ENCODE results near the gene AHNAK2.
A peak's percentile ranks its signal among the peaks of the same experiment; 100 is the strongest.

The AHNAK2 gene

GRCh38 chr14:104968153-104968527 lies 10.0 kb downstream of the AHNAK2 start:
- Histone ChIP-seq H3K36me3 (ENCODE audit: control insufficient read depth in 1 of 2, insufficient read depth in 2 of 2, low read length in 2 of 2) (no peaks in the 10 kb centered on the region), H3K27me3 (ENCODE audit: low read depth, low read length) (no peaks in the 10 kb centered on the region), H3K4me1 (ENCODE audit: control insufficient read depth in 1 of 2, insufficient read depth in 2 of 2, low read length in 2 of 2) (peaks cover 17 to 62% of the 10 kb centered on the region in 2 donors), H3K4me3 (ENCODE audit: low read depth in 1 of 2, low read length in 2 of 2) (peak overlapping the region; percentile 42 to 73), H3K9me3 (ENCODE audit: control insufficient read depth in 1 of 2, low read length in 2 of 2) (no peaks in the 10 kb centered on the region), H3K27ac (ENCODE audit: low read length) (peak overlapping the region; percentile 23)

GRCh38 chr14:104967386-104968152 lies 10.6 kb downstream of the AHNAK2 start:
- H3K27ac ChIP-seq (ENCODE audit: low read length) = no peak overlapping the region
- H3K36me3 ChIP-seq (ENCODE audit: control insufficient read depth in 1 of 2, insufficient read depth in 2 of 2, low read length in 2 of 2) = no peaks in the 10 kb centered on the region
- H3K9me3 ChIP-seq (ENCODE audit: control insufficient read depth in 1 of 2, low read length in 2 of 2) = no peaks in the 10 kb centered on the region
- no peaks in the 10 kb centered on the region for H3K27me3 ChIP-seq (ENCODE audit: low read depth, low read length)
- H3K4me3 ChIP-seq (ENCODE audit: low read depth in 1 of 2, low read length in 2 of 2) = peak overlapping the region; percentile 42 to 73
- peaks cover 12 to 57% of the 10 kb centered on the region in 2 donors for H3K4me1 ChIP-seq (ENCODE audit: control insufficient read depth in 1 of 2, insufficient read depth in 2 of 2, low read length in 2 of 2)

- H3K36me3 ChIP-seq (ENCODE audit: control insufficient read depth in 1 of 2, insufficient read depth in 2 of 2, low read length in 2 of 2) = no peaks in the 10 kb centered on the region
- H3K9me3 ChIP-seq (ENCODE audit: control insufficient read depth in 1 of 2, low read length in 2 of 2) = no peaks in the 10 kb centered on the region
- peak overlapping the region; percentile 42 to 73 for H3K4me3 ChIP-seq (ENCODE audit: low read depth in 1 of 2, low read length in 2 of 2)
- H3K27ac ChIP-seq (ENCODE audit: low read length) = no peak overlapping the region
- no peaks in the 10 kb centered on the region for H3K27me3 ChIP-seq (ENCODE audit: low read depth, low read length)
- H3K4me1 ChIP-seq (ENCODE audit: control insufficient read depth in 1 of 2, insufficient read depth in 2 of 2, low read length in 2 of 2) = peaks cover 8 to 52% of the 10 kb centered on the region in 2 donors
These were observed 11.2 kb downstream of the AHNAK2 start for GRCh38 chr14:104966981-104967385.

GRCh38 chr14:104966261-104966865 lies 11.8 kb downstream of the AHNAK2 start:
- Histone ChIP-seq H3K27ac (ENCODE audit: low read length) (no peak overlapping the region), H3K36me3 (ENCODE audit: control insufficient read depth in 1 of 2, insufficient read depth in 2 of 2, low read length in 2 of 2) (no peaks in the 10 kb centered on the region), H3K4me3 (ENCODE audit: low read depth in 1 of 2, low read length in 2 of 2) (no peak overlapping the region), H3K9me3 (ENCODE audit: control insufficient read depth in 1 of 2, low read length in 2 of 2) (no peaks in the 10 kb centered on the region), H3K4me1 (ENCODE audit: control insufficient read depth in 1 of 2, insufficient read depth in 2 of 2, low read length in 2 of 2) (peaks cover 5 to 46% of the 10 kb centered on the region in 2 donors), H3K27me3 (ENCODE audit: low read depth, low read length) (no peaks in the 10 kb centered on the region)

GRCh38 chr14:104965561-104966231 lies 12.5 kb downstream of the AHNAK2 start:
- H3K27me3 ChIP-seq (ENCODE audit: low read depth, low read length) = no peaks in the 10 kb centered on the region
- peaks cover 5 to 40% of the 10 kb centered on the region in 2 donors for H3K4me1 ChIP-seq (ENCODE audit: control insufficient read depth in 1 of 2, insufficient read depth in 2 of 2, low read length in 2 of 2)
- H3K27ac ChIP-seq (ENCODE audit: low read length) = no peak overlapping the region

GRCh38 chr14:104964546-104964945 lies 13.6 kb downstream of the AHNAK2 start:
- Histone ChIP-seq H3K27me3 (ENCODE audit: low read depth, low read length) (no peaks in the 10 kb centered on the region), H3K9me3 (ENCODE audit: control insufficient read depth in 1 of 2, low read length in 2 of 2) (no peaks in the 10 kb centered on the region)

More at GRCh38 chr14:104965561-104966231, 12.5 kb downstream of the AHNAK2 start:
- H3K4me3 ChIP-seq (ENCODE audit: low read depth in 1 of 2, low read length in 2 of 2) = no peak overlapping the region
- no peaks in the 10 kb centered on the region for H3K9me3 ChIP-seq (ENCODE audit: control insufficient read depth in 1 of 2, low read length in 2 of 2)
- no peaks in the 10 kb centered on the region for H3K36me3 ChIP-seq (ENCODE audit: control insufficient read depth in 1 of 2, insufficient read depth in 2 of 2, low read length in 2 of 2)

GRCh38 chr14:104957146-104958113 lies 20.7 kb downstream of the AHNAK2 start:
- H3K27ac ChIP-seq (ENCODE audit: low read length) = no peak overlapping the region
- no peaks in the 10 kb centered on the region for H3K9me3 ChIP-seq (ENCODE audit: control insufficient read depth in 1 of 2, low read length in 2 of 2)
- no peak overlapping the region for H3K4me3 ChIP-seq (ENCODE audit: low read depth in 1 of 2, low read length in 2 of 2)
- no peaks in the 10 kb centered on the region for H3K27me3 ChIP-seq (ENCODE audit: low read depth, low read length)
- peaks cover 0 to 43% of the 10 kb centered on the region in 2 donors for H3K36me3 ChIP-seq (ENCODE audit: control insufficient read depth in 1 of 2, insufficient read depth in 2 of 2, low read length in 2 of 2)
- no peaks in the 10 kb centered on the region for H3K4me1 ChIP-seq (ENCODE audit: control insufficient read depth in 1 of 2, insufficient read depth in 2 of 2, low read length in 2 of 2)

More at GRCh38 chr14:104964546-104964945, 13.6 kb downstream of the AHNAK2 start:
- Histone ChIP-seq H3K36me3 (ENCODE audit: control insufficient read depth in 1 of 2, insufficient read depth in 2 of 2, low read length in 2 of 2) (no peaks in the 10 kb centered on the region), H3K27ac (ENCODE audit: low read length) (no peak overlapping the region), H3K4me1 (ENCODE audit: control insufficient read depth in 1 of 2, insufficient read depth in 2 of 2, low read length in 2 of 2) (peaks cover 5 to 37% of the 10 kb centered on the region in 2 donors), H3K4me3 (ENCODE audit: low read depth in 1 of 2, low read length in 2 of 2) (no peak overlapping the region)

- H3K9me3 ChIP-seq (ENCODE audit: control insufficient read depth in 1 of 2, low read length in 2 of 2) = no peaks in the 10 kb centered on the region
- no peak overlapping the region for H3K27ac ChIP-seq (ENCODE audit: low read length)
- no peaks in the 10 kb centered on the region for H3K4me1 ChIP-seq (ENCODE audit: control insufficient read depth in 1 of 2, insufficient read depth in 2 of 2, low read length in 2 of 2)
- H3K36me3 ChIP-seq (ENCODE audit: control insufficient read depth in 1 of 2, insufficient read depth in 2 of 2, low read length in 2 of 2) = peaks cover 0 to 43% of the 10 kb centered on the region in 2 donors
- no peak overlapping the region for H3K4me3 ChIP-seq (ENCODE audit: low read depth in 1 of 2, low read length in 2 of 2)
- H3K27me3 ChIP-seq (ENCODE audit: low read depth, low read length) = no peaks in the 10 kb centered on the region
These were observed 21.8 kb downstream of the AHNAK2 start for GRCh38 chr14:104956290-104956890.

GRCh38 chr14:104955396-104955770 lies 22.8 kb downstream of the AHNAK2 start:
- peaks cover 0 to 43% of the 10 kb centered on the region in 2 donors for H3K36me3 ChIP-seq (ENCODE audit: control insufficient read depth in 1 of 2, insufficient read depth in 2 of 2, low read length in 2 of 2)
- H3K27ac ChIP-seq (ENCODE audit: low read length) = no peak overlapping the region
- no peaks in the 10 kb centered on the region for H3K4me1 ChIP-seq (ENCODE audit: control insufficient read depth in 1 of 2, insufficient read depth in 2 of 2, low read length in 2 of 2)
- no peak overlapping the region for H3K4me3 ChIP-seq (ENCODE audit: low read depth in 1 of 2, low read length in 2 of 2)
- no peaks in the 10 kb centered on the region for H3K27me3 ChIP-seq (ENCODE audit: low read depth, low read length)
- H3K9me3 ChIP-seq (ENCODE audit: control insufficient read depth in 1 of 2, low read length in 2 of 2) = no peaks in the 10 kb centered on the region

GRCh38 chr14:104954746-104955395 lies 23.3 kb downstream of the AHNAK2 start:
- H3K27ac ChIP-seq (ENCODE audit: low read length) = no peak overlapping the region
- H3K4me3 ChIP-seq (ENCODE audit: low read depth in 1 of 2, low read length in 2 of 2) = no peak overlapping the region
- H3K27me3 ChIP-seq (ENCODE audit: low read depth, low read length) = no peaks in the 10 kb centered on the region
- no peaks in the 10 kb centered on the region for H3K4me1 ChIP-seq (ENCODE audit: control insufficient read depth in 1 of 2, insufficient read depth in 2 of 2, low read length in 2 of 2)
- no peaks in the 10 kb centered on the region for H3K9me3 ChIP-seq (ENCODE audit: control insufficient read depth in 1 of 2, low read length in 2 of 2)
- peaks cover 0 to 43% of the 10 kb centered on the region in 2 donors for H3K36me3 ChIP-seq (ENCODE audit: control insufficient read depth in 1 of 2, insufficient read depth in 2 of 2, low read length in 2 of 2)

All from muscle layer of duodenum (tissue), 2 donors.